ENCODE measurements around the gene DLG2. TPM values are rescaled to one million over a fixed set of nuclear protein-coding genes. Genes with fewer than 3 reads are reported as not detected.

Gene DLG2
- total RNA-seq, 1 donor from 2014 or later: 5.9 TPM

DNA sequence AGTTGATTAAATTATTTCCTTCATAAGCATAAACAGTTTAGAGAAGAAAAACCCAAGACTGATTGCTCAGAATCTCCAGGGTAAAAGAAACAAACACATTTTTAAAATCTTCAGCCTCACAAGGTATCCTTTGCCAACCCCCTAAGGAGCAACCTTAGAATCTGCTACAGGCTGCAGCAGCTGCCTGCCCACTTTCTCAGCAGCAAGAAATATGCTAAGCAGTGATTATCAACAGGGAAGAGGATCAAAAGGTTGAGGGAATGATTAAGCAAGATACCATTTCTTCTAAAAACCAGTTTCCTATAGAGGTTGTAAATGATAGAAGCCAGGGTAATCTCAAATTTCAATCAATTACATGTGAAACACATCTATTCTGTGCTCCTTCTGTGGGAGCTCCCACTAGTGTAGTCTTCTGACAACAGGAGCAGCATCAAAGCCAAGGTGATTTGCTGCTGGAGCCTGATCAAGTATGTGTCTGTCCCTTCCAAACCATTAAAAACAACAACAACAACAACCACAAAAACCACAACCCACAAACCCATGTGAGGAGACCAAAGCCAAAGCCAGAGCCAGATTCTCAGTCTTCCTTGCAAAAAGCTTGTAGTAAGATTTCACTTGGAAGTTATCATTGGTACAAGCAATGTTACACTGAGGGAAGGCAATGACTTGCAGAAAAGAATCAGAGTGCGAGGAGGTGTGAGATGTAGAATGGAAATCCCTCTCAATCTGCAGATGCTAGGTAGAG, 761.2 kb downstream of the DLG2 start:
- Mint-ChIP-seq H3K27me3 (no peaks in the 10 kb centered on the region), H3K9me3 (no peaks in the 10 kb centered on the region), H3K4me3 (no peak overlapping the region), H3K4me1 (ENCODE audit: unreplicated experiment) (peaks cover 11% of the 10 kb centered on the region), H3K36me3 (no peaks in the 10 kb centered on the region), H3K27ac (no peak overlapping the region)
- no peak for DNase-seq (ENCODE audit: extremely low spot score, unreplicated experiment)
- TF ChIP-seq, protein P1, sequence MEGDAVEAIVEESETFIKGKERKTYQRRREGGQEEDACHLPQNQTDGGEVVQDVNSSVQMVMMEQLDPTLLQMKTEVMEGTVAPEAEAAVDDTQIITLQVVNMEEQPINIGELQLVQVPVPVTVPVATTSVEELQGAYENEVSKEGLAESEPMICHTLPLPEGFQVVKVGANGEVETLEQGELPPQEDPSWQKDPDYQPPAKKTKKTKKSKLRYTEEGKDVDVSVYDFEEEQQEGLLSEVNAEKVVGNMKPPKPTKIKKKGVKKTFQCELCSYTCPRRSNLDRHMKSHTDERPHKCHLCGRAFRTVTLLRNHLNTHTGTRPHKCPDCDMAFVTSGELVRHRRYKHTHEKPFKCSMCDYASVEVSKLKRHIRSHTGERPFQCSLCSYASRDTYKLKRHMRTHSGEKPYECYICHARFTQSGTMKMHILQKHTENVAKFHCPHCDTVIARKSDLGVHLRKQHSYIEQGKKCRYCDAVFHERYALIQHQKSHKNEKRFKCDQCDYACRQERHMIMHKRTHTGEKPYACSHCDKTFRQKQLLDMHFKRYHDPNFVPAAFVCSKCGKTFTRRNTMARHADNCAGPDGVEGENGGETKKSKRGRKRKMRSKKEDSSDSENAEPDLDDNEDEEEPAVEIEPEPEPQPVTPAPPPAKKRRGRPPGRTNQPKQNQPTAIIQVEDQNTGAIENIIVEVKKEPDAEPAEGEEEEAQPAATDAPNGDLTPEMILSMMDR (conservative IDR thresholded peaks at IDR 0.05): no peak

DNA sequence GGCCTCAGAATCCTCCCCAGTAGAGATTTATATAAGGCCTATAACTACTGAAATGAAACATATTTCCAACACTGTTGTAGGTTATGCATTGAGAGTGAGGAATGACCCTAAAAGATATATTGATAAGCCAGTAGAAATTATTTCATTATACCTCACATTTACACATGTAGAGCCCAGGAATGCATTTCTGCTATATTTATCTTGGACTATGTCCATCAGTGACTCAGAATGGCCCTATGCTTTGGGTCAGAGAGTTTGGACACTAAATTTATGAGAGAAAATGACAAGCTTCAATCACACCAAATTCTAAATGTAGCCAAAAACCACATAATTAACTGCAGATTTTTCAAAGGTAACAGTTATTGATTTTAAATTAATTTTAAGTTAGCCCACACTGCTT, 761.9 kb downstream of the DLG2 start:
- Mint-ChIP-seq H3K36me3 (no peaks in the 10 kb centered on the region), H3K9me3 (no peaks in the 10 kb centered on the region), H3K27ac (no peak overlapping the region), H3K4me3 (no peak overlapping the region), H3K27me3 (no peaks in the 10 kb centered on the region), H3K4me1 (ENCODE audit: unreplicated experiment) (peaks cover 11% of the 10 kb centered on the region)
- TF ChIP-seq, protein P1 (conservative IDR thresholded peaks at IDR 0.05): no peak
- no peak for DNase-seq (ENCODE audit: extremely low spot score, unreplicated experiment)

DNA sequence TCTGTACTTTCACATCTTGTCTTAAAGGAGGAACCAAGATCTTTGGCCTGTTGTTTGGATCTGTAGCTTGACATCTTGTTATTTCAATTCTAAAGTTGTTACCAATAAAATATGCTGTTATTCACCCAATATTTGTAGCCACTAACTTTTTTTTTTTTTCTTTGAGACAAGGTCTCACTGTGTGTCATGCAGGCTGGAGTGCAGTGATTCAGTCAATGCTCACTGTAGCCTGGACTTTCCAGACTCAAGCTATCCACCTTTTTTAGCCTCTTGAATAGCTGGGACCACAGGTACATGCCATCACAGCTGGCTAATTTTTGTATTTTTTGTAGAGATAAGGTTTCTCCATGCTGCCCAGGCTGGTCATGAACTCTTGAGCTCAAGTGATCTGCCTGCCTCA, 769.4 kb downstream of the DLG2 start:
- Mint-ChIP-seq H3K4me3 (no peak overlapping the region), H3K27me3 (no peaks in the 10 kb centered on the region), H3K9me3 (no peaks in the 10 kb centered on the region), H3K4me1 (ENCODE audit: unreplicated experiment) (no peaks in the 10 kb centered on the region), H3K36me3 (no peaks in the 10 kb centered on the region), H3K27ac (no peak overlapping the region)
- TF ChIP-seq, protein P1 (conservative IDR thresholded peaks at IDR 0.05): no peak
- no peak for DNase-seq (ENCODE audit: extremely low spot score, unreplicated experiment)

DNA sequence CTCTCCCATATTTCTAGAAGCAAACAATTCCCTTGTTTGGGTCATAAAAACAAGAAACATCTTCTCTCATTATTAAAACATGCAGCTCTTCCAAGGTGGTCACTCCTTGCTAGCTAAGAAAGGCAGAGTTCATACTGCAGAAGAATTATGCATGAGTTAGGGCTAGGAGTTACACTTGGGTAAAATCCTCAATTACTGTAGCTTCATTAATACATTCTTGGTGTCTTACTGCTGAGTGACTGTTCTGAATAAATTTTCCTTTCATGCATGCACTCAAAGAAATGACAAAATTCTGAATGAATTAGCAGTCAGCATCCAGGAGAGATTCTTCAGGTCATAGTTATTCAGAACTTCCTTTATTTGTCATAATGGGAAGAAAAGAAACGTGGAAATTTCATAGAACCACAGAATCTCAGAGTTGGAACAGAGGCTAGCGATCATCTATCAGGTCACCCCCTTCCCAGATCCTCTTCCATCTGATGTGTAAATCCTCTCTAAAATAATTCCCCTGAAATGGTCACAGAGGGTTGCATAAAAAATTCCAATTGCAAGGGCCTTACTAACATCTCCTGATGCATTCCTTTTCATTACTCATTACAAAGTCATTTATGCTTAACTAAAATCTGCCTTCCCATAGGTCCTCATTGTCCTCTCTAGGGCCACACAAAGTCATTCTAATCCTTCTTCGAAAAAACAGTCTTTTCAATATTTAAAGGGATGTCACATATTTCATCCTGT, 771.5 kb downstream of the DLG2 start:
- Mint-ChIP-seq H3K27ac (no peak overlapping the region), H3K4me3 (no peak overlapping the region), H3K36me3 (no peaks in the 10 kb centered on the region), H3K4me1 (ENCODE audit: unreplicated experiment) (no peaks in the 10 kb centered on the region), H3K9me3 (no peaks in the 10 kb centered on the region), H3K27me3 (no peaks in the 10 kb centered on the region)
- TF ChIP-seq, protein P1 (conservative IDR thresholded peaks at IDR 0.05): no peak
- DNase-seq (ENCODE audit: extremely low spot score, unreplicated experiment): no peak

DNA sequence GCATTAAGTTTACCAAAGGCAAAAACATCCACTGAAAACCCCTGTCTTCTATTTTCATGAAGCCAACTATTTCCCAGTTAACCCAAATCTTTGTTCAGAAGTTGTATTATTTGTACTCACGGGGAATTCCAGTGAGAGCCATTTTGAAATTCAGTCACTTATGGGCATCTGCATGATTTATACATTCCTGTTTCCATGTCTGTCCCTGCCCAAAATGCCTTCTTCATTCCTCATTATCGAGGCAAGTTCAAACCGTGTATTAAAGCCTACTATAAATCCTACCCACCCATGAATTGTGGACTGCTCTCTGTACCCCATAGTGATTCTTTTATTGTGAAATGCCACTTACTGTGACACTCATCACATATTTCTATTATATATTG, 772.7 kb downstream of the DLG2 start:
- no peak overlapping the region for H3K4me3 Mint-ChIP-seq

More for the DNA sequence above, 772.7 kb downstream of the DLG2 start:
- DNase-seq (ENCODE audit: extremely low spot score, unreplicated experiment): no peak
- TF ChIP-seq, protein P1 (conservative IDR thresholded peaks at IDR 0.05): no peak
- Mint-ChIP-seq H3K27ac (no peak overlapping the region), H3K4me1 (ENCODE audit: unreplicated experiment) (no peaks in the 10 kb centered on the region), H3K36me3 (no peaks in the 10 kb centered on the region), H3K27me3 (no peaks in the 10 kb centered on the region), H3K9me3 (no peaks in the 10 kb centered on the region)
